DMS53 treated with DMSO at 0.1 percent for 48 hours (cell line): Measurements from ENCODE around the gene ANKFN1.
"Not testable (repeated sequence)": the region's sequence is repeated elsewhere in the genome, so short reads cannot be mapped to it uniquely, and the experiment has no call there.

Source experiments
- DNase-seq: peaks from one replicate; lab custom pipeline; 2025; ENCODE audit not compliant: unreplicated experiment; lab: John Stamatoyannopoulos, UW

ANKFN1 gene

DNA sequence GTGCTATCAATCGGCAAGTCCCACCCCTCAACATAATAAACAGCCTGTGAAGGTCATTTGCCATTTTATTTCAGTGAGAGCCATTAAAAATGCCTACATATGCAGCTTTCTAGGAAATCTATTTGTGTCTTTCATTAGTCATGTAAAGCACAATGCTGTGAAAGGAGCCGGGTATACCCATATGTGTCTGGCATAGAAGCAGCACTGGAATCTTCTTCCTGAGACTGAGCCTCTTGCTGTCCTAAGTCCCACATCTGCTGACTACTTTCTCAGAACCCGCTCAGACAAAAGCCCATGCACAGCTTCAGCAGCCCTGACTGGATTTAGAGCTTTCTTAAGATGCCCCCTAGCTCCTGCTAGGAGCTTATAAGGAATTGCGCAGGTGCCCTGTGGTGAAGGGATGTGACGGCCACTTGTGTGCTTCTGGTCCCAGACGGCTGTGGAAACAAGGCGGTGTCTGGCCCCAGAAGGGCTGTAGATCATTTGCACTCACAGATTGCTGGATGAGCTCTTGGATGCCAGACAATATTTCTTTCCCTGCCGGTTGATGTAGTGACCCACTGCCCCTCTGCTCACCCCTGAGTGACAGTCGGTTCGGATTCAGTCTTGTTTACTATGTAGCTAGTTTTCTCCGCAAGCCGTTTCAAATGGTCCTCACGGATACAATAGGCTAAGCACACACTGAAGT is 172.2 kb downstream of the ANKFN1 start:
- no peak for DNase-seq

DNA sequence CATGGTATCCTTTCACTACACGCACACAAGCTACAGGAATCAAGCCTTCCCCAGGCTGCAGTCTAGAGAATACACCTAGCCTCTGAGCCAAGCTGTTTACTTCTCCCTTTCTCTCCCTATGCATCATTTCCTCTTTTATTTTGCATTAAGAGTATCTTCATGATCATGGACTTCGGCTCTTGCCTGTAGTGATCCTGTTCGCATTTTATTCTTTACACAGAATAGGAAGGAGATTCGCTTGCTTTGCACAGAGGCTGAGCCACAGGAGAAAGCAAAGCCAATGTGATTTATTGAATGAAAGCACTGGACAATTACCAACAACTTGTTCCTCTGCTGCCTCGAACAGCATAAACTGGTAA is 172.7 kb downstream of the ANKFN1 start:
- no peak for DNase-seq

DNA sequence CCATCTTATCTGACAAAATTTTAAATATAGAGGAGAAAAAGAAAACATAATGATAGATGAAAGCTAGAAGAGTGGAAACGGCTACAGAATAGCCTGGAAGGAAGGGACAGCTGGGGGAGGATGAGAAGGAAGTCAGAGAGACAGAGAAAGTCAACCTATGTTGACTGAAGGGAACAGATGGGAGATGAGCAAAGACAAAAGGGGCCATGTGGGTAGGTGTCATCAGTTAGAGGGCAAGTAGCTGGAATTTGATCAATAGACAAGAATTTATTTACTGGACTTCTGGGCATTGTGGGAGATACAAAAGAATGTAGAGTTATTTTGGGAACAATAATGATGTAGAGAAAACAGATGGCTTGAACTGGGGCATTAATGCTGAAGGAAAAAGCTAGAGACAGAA is 194.4 kb downstream of the ANKFN1 start:
- no peak for DNase-seq

DNA sequence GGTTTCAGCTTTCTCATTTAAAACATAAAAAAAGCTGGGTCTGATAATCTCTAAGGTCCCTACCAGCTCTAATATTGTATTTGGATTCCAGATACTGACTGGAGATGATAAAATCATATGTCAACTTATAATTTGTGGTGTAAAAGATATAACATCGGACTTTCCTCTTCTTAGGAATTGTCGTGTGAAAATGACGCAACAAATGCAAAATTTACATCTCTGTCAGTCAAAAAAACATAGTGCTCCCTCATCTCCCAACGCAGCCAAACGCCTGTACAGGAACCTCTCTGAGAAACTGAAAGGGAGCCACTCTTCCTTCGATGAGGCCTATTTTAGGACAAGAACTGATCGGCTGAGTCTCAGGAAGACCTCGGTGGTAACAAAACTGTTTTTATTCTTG is 197.3 kb downstream of the ANKFN1 start:
- no peak for DNase-seq

DNA sequence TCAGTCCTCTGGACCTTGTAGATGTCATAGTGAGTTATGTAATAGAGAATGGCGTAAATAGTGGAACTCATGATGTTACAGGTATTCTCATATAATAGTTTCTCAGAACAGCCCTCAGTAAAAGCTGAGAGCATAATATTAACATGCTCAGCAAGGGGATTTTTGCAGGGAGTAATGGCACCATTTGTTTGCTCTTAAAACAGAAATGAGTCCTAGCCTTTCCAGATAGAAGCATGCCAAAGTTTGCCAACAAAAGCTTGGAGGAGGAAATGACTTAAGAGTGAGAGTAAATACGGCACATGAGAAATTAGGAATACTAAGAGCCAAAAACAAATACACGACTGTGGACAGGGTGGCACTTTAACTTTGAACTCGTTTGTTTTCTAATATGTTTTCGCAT is 198.4 kb downstream of the ANKFN1 start:
- no peak for DNase-seq

DNA sequence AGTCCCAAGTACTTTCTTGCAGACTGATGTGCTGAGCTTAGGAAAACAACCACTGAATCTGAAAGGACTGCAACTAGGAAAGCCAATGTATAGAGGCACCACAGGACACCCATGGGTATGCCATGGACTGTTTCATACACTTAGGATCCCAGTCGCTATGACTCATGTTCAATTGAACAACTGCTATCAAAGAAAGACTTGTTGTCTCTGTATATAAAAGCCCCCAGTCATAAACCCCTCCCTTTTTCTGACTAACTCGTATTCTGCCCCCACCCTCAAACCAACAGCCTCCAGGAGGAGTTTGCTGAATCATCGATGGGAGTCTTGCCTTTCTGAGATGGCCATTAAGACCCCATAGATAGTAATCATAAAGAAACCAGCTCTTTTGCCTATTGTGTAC is 205.4 kb downstream of the ANKFN1 start:
- DNase-seq = no peak

DNA sequence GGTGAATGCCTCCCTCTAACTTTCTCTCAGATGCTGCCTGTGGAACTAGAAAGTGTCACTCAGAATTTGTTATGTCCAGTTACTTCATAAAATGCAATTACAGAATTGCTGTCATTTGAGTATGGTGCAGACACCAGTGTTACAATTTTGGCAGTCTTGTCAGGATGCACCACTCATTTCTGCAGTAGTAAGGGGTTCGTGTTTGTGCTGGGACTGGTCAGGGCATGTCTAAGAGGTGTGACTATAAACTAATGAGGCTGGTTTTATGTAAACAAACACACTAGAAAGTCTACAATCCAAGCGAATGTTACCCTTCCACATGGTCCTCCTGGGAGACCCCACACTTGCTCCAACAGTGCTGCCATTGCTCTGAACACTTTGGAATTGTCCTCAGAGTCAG is 206.2 kb downstream of the ANKFN1 start:
- DNase-seq = no peak

DNA sequence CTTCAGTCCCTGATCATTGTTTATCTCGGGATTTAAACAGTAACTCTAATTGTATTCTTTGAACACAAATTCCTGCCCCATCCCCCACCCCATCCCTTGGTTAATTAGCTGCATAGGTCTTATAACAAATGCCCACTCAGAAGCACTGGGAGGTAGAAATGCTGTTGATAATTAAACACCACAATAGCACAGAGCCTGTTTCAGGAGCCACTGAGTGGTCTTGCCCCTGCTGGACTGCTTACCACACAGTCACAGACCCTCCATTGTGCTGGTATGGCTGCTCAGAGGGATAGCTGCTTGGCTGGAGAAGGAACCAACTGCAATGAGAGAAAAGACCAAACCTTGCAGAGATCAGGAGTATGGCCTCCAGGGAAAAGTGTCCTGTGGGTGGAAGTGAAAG is 214.1 kb downstream of the ANKFN1 start:
- DNase-seq = no peak

DNA sequence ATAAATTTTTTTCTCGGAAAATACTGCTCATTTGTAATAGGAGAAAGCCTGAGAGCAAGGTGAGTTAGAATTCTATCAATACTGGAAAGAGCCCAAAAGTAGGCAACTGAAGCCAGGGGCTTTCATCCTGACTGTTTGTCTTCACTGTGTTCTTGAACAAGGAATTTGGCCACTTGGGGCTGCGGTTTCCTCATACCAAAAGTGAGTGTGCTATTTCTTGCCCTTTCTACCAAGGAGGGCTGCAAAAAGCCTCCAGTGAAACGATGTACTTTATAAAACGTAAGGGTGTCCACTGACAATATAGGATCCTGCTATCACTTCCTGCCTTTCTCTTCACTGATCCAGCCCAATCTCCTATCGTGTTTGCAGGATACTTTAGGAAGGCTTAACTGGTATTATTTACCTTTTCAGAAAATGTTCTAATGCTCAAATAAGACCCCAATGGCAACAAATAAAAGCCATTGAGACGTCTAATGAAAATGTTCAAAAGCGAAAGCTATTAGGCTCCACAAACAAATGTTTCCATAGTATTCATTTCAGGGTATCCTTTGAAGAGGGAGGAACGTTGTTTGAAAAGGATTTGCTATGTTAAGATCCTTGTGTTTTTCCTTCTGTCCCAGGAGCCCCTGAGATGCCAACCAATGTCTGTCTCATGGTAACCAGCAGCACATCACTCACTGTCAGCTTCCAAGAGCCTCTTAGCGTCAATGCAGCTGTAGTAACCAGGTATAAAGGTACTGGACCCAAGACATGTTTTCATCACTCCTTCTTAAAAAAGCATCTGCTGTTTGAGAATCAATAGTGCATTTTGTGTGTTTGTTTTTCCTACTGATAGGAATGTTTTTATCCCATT is 220.9 kb downstream of the ANKFN1 start:
- DNase-seq = peak; percentile 13

DNA sequence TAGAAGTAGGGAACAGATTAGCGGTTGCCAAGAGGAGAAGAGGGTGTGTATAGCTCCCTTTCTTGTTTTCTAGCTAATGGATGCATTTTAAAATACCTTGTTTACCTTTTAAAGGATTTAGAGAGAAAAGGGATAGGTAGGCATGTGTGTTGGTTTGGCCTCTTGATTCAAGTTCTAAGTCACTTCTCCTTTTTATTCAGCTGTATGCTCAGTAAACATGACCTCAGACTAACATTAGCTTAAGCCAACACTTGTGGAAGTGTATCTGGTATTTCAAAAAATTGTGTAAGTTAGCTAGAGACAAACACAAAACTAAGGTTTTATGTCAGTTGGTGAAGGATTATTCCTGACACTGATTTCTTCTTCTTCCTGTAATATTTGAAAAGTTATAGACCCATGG is 236.1 kb downstream of the ANKFN1 start:
- peak; percentile 28 for DNase-seq

DNA sequence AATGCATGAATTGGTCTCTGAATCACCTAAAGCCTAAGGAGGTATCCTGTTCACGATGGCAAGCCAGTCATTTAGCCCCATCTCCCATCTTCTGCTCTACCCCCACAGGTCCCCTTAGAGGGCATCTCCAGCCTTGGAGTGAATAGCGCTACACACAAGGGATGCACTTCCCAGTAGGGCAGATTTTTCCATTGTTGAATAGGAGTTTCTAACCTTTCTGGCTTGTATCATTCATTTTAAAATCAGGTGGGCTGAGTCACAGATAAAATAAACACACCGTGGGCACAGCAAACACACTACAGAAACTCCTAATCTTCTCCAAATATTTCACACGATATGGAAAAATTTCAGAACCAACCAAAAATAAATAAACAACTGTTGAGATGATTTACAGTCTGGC is 239.0 kb downstream of the ANKFN1 start:
- peak; percentile 51 for DNase-seq

DNA sequence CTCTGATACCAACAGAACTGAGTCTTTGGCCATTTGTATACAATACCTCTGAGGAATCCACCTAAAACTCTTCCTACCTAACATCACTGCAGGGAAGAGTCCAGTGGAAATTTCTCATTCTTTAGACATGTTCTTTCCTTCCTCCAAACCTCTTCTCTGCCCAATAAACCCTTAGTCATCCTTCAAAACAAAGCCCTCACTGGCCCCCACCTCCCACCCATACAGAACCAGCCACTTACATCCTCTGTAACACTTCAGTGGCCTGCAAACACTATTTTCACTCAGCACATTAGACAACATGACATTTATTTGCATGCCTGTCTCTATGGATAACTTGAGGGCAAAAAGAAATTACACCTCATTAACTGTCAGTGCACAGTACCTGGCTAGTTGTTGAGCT is 239.9 kb downstream of the ANKFN1 start:
- no peak for DNase-seq

DNA sequence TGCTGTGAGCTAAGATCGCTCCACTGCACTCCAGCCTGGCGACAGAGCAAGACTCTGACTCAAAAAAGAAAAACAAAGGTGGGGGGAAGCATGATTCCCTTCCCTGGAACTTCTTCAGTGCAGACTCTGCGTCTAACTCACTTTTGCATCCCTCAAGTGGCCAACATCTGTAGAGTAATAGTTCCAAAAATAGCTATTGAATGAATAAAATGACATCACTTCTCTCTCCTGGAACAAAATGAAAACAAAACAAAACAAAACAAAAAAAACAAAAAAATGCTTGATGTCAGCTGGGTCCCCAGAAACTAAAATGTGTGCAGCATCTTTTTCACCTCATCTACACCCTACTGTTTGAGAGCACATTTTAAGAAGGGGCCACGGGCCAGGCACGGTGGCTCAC is 242.5 kb downstream of the ANKFN1 start:
- no peak for DNase-seq

DNA sequence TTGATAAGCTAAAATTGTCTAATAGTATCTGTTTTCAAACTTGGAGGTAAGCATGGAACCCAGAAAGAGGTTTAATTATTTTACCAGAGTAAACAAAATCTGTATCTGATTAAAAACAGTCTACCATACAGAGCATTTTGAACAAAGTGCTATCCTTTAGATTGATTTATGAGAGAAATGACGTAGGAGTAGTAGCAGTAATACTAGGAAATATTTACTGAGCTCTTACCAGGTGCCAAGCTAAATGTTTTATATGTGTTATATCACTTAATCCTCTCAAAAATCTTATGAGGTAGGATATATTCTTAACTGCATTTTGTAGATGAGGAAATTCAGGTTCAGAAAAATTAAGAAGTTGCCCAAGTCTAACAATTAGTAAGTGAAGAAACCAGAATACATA is 253.8 kb downstream of the ANKFN1 start:
- DNase-seq = no peak

DNA sequence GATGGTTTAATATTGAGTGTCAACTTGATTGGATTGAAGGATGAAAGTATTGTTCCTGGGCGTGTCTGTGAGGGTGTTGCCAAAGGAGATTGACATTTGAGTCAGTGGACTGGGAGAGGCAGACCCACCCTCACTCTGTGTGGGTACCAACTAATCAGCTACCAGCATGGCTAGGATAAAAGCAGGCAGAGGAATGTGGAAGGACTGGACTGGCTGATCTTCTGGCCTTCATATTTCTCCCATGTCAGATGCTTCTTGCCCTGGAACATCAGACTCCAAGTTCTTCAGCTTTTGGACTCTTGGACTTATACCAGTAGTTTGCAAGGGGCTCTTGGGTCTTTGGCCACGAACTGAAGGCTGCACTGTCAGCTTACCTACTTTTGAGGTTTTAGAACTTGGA is 259.1 kb downstream of the ANKFN1 start:
- DNase-seq = not testable (repeated sequence)

DNA sequence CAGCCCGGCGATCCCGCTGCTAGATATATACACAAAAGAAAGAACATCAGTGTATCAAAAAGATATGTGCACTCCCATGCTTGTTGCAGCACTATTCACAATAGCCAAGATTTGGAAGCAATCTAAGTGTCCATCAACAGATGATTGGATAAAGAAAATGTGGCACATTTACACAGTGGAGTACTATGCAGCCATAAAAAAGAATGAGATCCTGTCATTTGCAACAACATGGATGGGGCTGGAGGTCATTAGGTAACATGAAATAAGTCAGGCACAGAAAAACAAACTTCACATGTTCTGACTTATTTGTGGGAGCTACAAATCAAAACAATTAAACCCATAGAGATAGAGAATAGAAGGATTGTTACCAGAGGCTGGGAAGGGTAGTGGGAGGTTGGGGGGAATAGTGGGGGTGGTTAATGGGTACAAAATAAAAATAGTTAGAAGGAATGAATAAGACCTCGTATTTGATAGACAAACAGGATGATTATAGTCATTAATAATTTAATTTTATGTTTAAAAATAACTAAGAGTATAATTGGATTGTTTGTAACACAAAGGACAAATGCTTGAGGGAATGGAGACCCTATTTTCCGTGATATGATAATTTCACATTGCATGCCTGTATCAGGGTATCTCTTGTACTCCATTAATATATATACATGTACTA is 263.5 kb downstream of the ANKFN1 start:
- DNase-seq = no peak

DNA sequence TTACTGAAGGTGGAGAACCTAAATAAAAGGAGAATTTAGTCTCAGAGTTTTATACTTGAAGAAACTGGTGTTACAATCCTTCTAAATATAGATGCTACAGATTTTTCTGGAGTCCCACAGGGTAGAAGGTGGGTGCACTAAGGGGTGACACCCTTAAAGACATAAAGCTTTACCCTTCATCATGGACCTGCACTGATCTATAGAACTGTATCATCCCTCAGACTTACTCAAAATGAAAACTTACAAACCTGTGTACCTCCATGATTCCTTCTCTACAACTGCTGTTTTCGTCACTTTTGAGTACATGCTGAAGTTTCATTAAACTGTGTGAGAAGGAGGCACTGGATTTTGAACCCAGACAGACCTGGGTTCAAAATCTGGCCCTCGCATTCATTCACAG is 270.7 kb downstream of the ANKFN1 start:
- no peak for DNase-seq

DNA sequence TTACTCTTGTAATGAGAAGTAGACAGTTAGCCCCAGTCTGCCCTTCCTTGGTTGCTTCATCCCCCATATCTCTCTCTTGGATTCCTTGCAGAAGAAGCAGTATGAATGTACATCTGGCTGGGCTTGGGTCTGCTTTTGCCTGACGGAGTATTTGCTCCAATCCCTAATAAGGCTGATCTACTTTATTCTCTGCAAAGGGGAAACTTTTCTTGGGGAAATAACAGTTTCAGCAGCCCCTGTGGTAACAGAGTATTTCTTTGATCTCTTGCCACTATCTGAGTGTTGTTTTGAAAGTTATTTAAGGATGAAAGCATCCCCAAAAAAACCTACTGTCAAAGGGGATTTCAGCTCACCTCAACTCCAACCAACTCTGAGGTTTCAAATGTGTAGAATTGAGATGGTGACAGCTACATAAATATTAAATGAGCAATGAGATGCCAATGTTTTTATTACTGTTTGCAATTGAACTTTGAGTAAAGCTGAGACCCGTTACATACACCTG is 271.3 kb downstream of the ANKFN1 start:
- DNase-seq = no peak

DNA sequence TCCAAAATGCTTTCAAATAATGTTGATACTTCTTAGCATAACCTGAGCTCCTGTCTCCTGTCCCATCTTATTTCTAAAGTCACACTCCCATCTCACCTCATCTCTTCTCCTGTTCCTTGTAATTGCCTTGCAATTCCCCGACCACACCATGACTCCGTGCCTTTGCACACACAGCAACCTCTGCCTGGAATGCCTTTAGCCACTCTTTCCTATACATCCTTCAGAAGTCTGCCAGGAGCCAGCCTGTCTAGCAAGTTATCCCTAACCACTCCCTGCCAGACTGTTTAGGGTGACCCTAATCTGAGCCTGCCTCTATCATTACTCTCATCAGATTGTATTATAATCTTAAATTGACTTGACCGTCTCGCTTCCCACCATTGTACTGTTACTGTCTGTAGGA is 272.2 kb downstream of the ANKFN1 start:
- no peak for DNase-seq

DNA sequence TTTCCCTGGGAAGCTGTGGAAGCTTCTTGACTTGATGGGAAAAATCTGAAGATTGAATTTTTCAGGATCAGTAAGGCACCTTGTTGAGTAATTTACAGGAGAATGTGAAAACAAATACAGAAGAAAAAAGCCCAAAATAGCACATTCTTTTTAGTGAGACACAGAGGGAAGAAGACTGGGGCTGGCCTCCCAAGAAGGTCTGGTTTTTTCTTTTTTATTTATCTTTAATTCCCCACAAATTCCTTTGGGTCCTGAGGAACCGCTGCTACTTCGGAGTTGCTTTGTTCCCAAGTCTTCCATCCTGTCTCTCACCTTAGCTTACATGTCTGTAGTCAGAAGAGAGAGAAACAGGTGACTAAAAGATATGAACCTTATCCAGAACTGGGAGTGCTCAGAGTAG is 273.6 kb downstream of the ANKFN1 start:
- no peak for DNase-seq

DNA sequence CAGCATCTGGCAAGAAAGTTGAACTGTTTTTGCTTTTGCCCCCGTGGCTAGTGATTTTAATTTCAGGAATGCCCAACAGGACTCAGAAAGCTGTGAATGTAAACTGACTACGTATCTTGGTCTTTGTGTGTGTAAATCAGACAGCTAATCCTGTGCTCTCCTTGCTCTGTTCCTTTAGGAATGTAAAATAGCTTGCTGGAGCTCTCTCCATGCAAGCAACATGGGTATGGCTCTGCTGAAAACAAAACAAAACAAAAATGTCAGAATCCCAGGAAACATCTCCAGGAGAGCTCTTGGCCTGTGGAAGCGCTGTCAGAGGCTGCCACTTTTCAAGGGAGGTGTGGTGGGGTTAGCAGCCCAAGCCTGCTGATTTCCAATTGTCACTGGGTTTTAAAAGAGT is 278.5 kb downstream of the ANKFN1 start:
- DNase-seq = no peak

DNA sequence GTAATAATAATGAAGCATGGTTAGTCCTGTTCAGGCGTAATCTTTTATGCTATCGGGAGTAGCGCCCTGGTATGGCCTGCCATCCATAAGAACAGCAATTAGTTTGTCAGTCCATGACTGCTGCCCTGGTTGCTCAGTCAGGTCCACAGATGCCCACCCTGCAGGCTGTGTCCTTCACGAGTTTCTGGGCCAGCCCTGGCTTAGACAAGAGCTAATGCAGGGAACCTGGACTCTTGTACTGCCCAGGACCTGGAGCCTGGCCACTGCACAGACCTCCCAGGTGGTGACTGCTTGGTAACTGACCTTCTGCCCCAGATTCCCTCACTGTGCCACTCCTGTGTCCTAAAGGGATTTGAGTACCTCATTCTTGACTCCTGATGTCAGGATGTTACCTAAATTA is 279.2 kb downstream of the ANKFN1 start:
- DNase-seq = no peak
